Mesendoderm (in vitro differentiated cells): Measurements from ENCODE around the gene PRRT4.

Experiments
- DNase-seq: peaks from one replicate; pipeline ENCODE4 v3.0.0; 2013
- H2AK5ac ChIP-seq: 2 replicates; pipeline ENCODE4 v1.6.1; 2013; ENCODE audit warnings: low read length, inconsistent platforms
- H2BK120ac ChIP-seq: 2 replicates; pipeline ENCODE4 v1.6.1; 2013; ENCODE audit warnings: low read depth, mild to moderate bottlenecking, low read length, moderate library complexity, mixed read lengths
- H2BK15ac ChIP-seq: replicated peaks from 2 replicates; pipeline ENCODE4 v1.6.1; 2013; ENCODE audit warnings: low read depth, mild to moderate bottlenecking, moderate library complexity
- H2BK5ac ChIP-seq: 2 replicates; pipeline ENCODE4 v1.6.1; 2013; ENCODE audit warnings: low read length, inconsistent platforms
- H3K18ac ChIP-seq: 2 replicates; pipeline ENCODE4 v1.6.1; 2013; ENCODE audit warnings: mild to moderate bottlenecking, low read length, mixed read lengths
- H3K23ac ChIP-seq: one replicate; pipeline ENCODE4 v1.6.1; 2013; ENCODE audit warnings: low read length
- H3K27ac ChIP-seq: 2 replicates; pipeline ENCODE4 v1.5.1; 2013; ENCODE audit warnings: low read depth, mild to moderate bottlenecking, inconsistent platforms, low read length, moderate library complexity
- H3K27me3 ChIP-seq: 2 replicates; pipeline ENCODE4 v1.6.1; 2013; ENCODE audit warnings: low read length, control low read depth, mild to moderate bottlenecking, inconsistent platforms; ENCODE audit not compliant: insufficient read depth, poor library complexity
- H3K36me3 ChIP-seq: 2 replicates; pipeline ENCODE4 v1.6.1; 2013; ENCODE audit warnings: low read length, inconsistent platforms; ENCODE audit not compliant: control insufficient read depth, insufficient read depth
- H3K4ac ChIP-seq: one replicate; pipeline ENCODE4 v1.6.1; 2013; ENCODE audit warnings: low read depth, mild to moderate bottlenecking, low read length, moderate library complexity
- H3K4me1 ChIP-seq: 2 replicates; pipeline ENCODE4 v1.6.1; 2013; ENCODE audit warnings: low read depth, low read length, inconsistent platforms; ENCODE audit not compliant: control insufficient read depth
- H3K4me2 ChIP-seq: 2 replicates; pipeline ENCODE4 v1.6.1; 2013; ENCODE audit warnings: low read length
- H3K4me3 ChIP-seq: 2 replicates; pipeline ENCODE4 v1.5.1; 2013; ENCODE audit warnings: mild to moderate bottlenecking, low read length
- H3K56ac ChIP-seq: one replicate; pipeline ENCODE4 v1.6.1; 2013; ENCODE audit warnings: low read length
- H3K79me1 ChIP-seq: 2 replicates; pipeline ENCODE4 v1.6.1; 2013; ENCODE audit warnings: low read length, inconsistent platforms
- H3K79me2 ChIP-seq: 2 replicates; pipeline ENCODE4 v1.6.1; 2013; ENCODE audit warnings: mild to moderate bottlenecking, low read length; ENCODE audit not compliant: control insufficient read depth, insufficient read depth
- H3K9ac ChIP-seq: 2 replicates; pipeline ENCODE4 v1.6.1; 2013; ENCODE audit warnings: low read length, inconsistent platforms
- H4K5ac ChIP-seq: one replicate; pipeline ENCODE4 v1.6.1; 2013; ENCODE audit warnings: low read length
- H4K8ac ChIP-seq: one replicate; pipeline ENCODE4 v1.6.1; 2013; ENCODE audit warnings: low read depth, mild to moderate bottlenecking, control low read depth, low read length, moderate library complexity
- WGBS: extraction: QIAGEN DNeasy Blood & Tissue Kit; methylation state at CpG from one replicate; pipeline ENCODE4 v1.1.7; 2013; ENCODE audit warnings: low lambda C conversion rate, missing lambda C conversion rate; ENCODE audit not compliant: insufficient coverage; ENCODE audit errors: extremely low coverage; 5-methylcytosine and 5-hydroxymethylcytosine counted together

Gene PRRT4

DNA sequence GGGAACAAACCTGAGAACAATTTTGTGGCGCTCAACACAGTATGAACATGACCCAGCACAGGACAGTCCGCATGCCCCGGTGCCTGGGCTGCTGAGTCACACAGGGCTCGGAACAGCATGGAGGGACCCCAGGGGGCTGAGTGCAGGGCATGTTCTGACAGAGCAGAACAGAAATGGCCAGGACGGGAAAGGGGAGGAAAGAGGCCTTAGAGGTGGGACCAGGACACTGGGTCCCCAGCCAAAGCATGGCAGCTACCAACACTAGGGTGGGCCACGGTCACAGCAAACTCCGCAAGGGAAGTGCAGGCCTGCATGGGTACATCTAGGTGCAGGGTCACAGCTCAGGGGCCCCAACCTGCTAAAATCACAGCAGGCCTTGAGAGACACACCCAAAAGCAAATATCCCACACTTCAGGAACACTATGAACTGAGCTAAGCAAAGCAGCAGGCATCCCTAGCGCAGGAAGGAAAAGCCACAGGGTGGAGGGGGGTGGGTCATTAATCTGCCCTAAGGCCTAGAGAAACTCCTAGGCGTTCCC is 42.7 kb upstream of the PRRT4 start:
- H2BK5ac ChIP-seq, result no peak overlapping the region
- no peak overlapping the region for H3K9ac ChIP-seq
- DNase-seq, result no peak
- H3K36me3 ChIP-seq, result peaks cover 2% of the 10 kb centered on the region
- WGBS, result no CpG with 5 or more reads among the region's 9 CpGs
- H3K27ac ChIP-seq, result no peak overlapping the region
- no peak overlapping the region for H4K5ac ChIP-seq
- peaks cover 6% of the 10 kb centered on the region for H3K4me1 ChIP-seq
- no peaks in the 10 kb centered on the region for H3K79me2 ChIP-seq
- H2BK15ac ChIP-seq, result no peak overlapping the region
- no peak overlapping the region for H3K4ac ChIP-seq
- no peak overlapping the region for H3K4me3 ChIP-seq
- no peak overlapping the region for H3K18ac ChIP-seq
- no peak overlapping the region for H4K8ac ChIP-seq
- H3K79me1 ChIP-seq, result no peaks in the 10 kb centered on the region
- peaks cover 15% of the 10 kb centered on the region for H3K27me3 ChIP-seq
- H3K56ac ChIP-seq, result peak overlapping the region; percentile 60
- H3K23ac ChIP-seq, result no peak overlapping the region
- no peak overlapping the region for H2AK5ac ChIP-seq
- no peak overlapping the region for H2BK120ac ChIP-seq
- H3K4me2 ChIP-seq, result no peak overlapping the region

DNA sequence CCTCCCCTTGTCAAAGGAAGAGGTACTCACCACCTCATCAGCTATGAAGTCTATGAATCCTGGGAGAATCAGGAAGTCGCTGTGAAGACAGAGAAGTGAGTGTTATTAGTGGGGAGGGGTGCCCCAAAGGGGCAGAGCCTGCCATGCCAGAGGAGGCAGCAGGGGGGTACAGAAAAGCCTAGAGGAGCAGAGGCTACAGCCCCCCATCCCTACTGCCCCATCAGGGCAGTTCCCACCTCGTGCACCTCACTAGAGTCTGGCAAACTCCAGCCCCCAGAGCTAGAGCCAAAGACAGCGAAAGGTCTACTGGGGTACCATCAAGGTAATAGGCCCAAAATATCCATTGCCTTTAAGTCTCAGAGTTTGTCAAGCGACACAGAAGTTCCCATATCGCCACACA is 42.2 kb upstream of the PRRT4 start:
- H3K9ac ChIP-seq, result no peak overlapping the region
- DNase-seq, result no peak
- no peak overlapping the region for H2BK5ac ChIP-seq
- no peak overlapping the region for H3K4me3 ChIP-seq
- no peak overlapping the region for H2BK15ac ChIP-seq
- no peak overlapping the region for H3K56ac ChIP-seq
- H3K27me3 ChIP-seq, result peaks cover 10% of the 10 kb centered on the region
- H4K5ac ChIP-seq, result no peak overlapping the region
- H3K79me1 ChIP-seq, result no peaks in the 10 kb centered on the region
- H2BK120ac ChIP-seq, result no peak overlapping the region
- H3K27ac ChIP-seq, result no peak overlapping the region
- no CpG with 5 or more reads among the region's 5 CpGs for WGBS
- H3K79me2 ChIP-seq, result no peaks in the 10 kb centered on the region
- peaks cover 6% of the 10 kb centered on the region for H3K4me1 ChIP-seq
- H2AK5ac ChIP-seq, result no peak overlapping the region
- no peak overlapping the region for H4K8ac ChIP-seq
- peaks cover 2% of the 10 kb centered on the region for H3K36me3 ChIP-seq
- H3K18ac ChIP-seq, result no peak overlapping the region
- no peak overlapping the region for H3K4me2 ChIP-seq
- no peak overlapping the region for H3K23ac ChIP-seq
- no peak overlapping the region for H3K4ac ChIP-seq

- WGBS, result no CpG with 5 or more reads among the region's 2 CpGs
- Histone ChIP-seq H3K27me3 (peaks cover 4% of the 10 kb centered on the region), H4K5ac (no peak overlapping the region), H2BK5ac (no peak overlapping the region), H3K27ac (no peak overlapping the region), H3K79me1 (no peaks in the 10 kb centered on the region), H3K4me3 (no peak overlapping the region), H3K79me2 (no peaks in the 10 kb centered on the region), H3K56ac (no peak overlapping the region), H3K36me3 (peaks cover 2% of the 10 kb centered on the region), H4K8ac (no peak overlapping the region), H3K9ac (no peak overlapping the region), H2BK120ac (no peak overlapping the region), H3K18ac (no peak overlapping the region), H3K4me2 (no peak overlapping the region), H2BK15ac (no peak overlapping the region), H3K4ac (no peak overlapping the region), H2AK5ac (no peak overlapping the region), H3K23ac (no peak overlapping the region), H3K4me1 (peaks cover 6% of the 10 kb centered on the region)
- no peak for DNase-seq
Measured at GRCh38 chr7:128402356-128402755, 40.9 kb upstream of the PRRT4 start.

DNA sequence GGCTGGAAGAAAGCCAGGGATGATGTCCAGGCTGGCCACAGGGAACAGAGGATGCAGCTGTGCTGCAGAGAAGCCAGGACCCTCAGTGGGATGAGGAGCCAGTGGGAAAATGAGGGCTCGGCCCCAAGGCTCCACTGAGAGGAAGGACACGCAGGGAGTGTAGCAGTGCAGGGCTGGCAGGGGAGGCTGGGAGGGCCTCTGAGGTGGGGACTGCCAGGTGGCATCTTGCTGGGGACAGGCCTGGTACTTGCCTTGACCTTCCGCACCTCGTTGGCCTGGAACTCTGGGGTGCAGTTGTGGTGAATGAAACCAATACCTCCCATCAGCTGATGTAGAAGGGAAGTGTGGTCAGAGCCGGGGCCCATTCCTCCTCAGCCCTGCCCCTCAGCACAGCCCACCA is 39.1 kb upstream of the PRRT4 start:
- peaks cover 2% of the 10 kb centered on the region for H3K36me3 ChIP-seq
- no peak overlapping the region for H3K27ac ChIP-seq
- H3K79me1 ChIP-seq, result no peaks in the 10 kb centered on the region
- H2BK15ac ChIP-seq, result no peak overlapping the region
- H3K79me2 ChIP-seq, result no peaks in the 10 kb centered on the region
- H2BK5ac ChIP-seq, result no peak overlapping the region
- H4K8ac ChIP-seq, result no peak overlapping the region
- no peak overlapping the region for H2AK5ac ChIP-seq
- no CpG with 5 or more reads among the region's 5 CpGs for WGBS
- no peak overlapping the region for H3K4me3 ChIP-seq
- DNase-seq, result no peak
- H3K56ac ChIP-seq, result no peak overlapping the region
- H3K18ac ChIP-seq, result no peak overlapping the region
- H3K4me2 ChIP-seq, result no peak overlapping the region
- H3K4ac ChIP-seq, result no peak overlapping the region
- H2BK120ac ChIP-seq, result no peak overlapping the region
- no peaks in the 10 kb centered on the region for H3K27me3 ChIP-seq
- H4K5ac ChIP-seq, result no peak overlapping the region
- no peak overlapping the region for H3K23ac ChIP-seq
- no peak overlapping the region for H3K9ac ChIP-seq
- peaks cover 6% of the 10 kb centered on the region for H3K4me1 ChIP-seq

GRCh38 chr7:128399991-128400390 is 38.5 kb upstream of the PRRT4 start:
- Histone ChIP-seq H3K36me3 (peaks cover 2% of the 10 kb centered on the region), H3K27me3 (no peaks in the 10 kb centered on the region), H2AK5ac (no peak overlapping the region), H3K79me1 (no peaks in the 10 kb centered on the region), H3K56ac (no peak overlapping the region), H4K8ac (no peak overlapping the region), H2BK15ac (no peak overlapping the region), H3K4me1 (peaks cover 6% of the 10 kb centered on the region), H3K27ac (no peak overlapping the region), H3K4ac (no peak overlapping the region), H3K79me2 (no peaks in the 10 kb centered on the region), H3K23ac (no peak overlapping the region), H3K9ac (no peak overlapping the region), H2BK5ac (no peak overlapping the region), H3K18ac (no peak overlapping the region), H3K4me3 (no peak overlapping the region), H3K4me2 (no peak overlapping the region), H4K5ac (no peak overlapping the region), H2BK120ac (no peak overlapping the region)
- WGBS, result no CpG with 5 or more reads among the region's 7 CpGs
- DNase-seq, result no peak

DNA sequence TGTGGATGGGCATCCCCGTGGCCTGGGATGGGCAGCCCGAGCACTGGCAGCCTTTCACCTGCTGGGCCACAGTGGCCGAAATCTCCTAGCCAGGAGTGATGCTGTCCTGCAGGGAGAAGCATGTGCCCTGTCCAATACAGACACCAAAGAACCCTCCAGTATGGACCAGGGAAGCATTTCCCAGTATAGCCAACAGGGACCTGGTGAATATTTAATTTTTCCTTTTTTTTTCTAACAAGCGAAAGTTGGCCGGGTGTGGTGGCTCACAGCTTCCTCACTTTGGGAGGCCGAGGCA is 37.3 kb upstream of the PRRT4 start:
- peaks cover 2% of the 10 kb centered on the region for H3K36me3 ChIP-seq
- no peaks in the 10 kb centered on the region for H3K4me1 ChIP-seq
- no peak for DNase-seq
- H2BK5ac ChIP-seq, result no peak overlapping the region
- H3K27ac ChIP-seq, result no peak overlapping the region
- H3K4me3 ChIP-seq, result no peak overlapping the region
- no peak overlapping the region for H3K4ac ChIP-seq
- no peak overlapping the region for H3K18ac ChIP-seq
- H2BK15ac ChIP-seq, result no peak overlapping the region
- no peaks in the 10 kb centered on the region for H3K79me2 ChIP-seq
- WGBS, result no CpG with 5 or more reads among the region's 6 CpGs
- H3K9ac ChIP-seq, result no peak overlapping the region
- no peak overlapping the region for H3K56ac ChIP-seq
- no peak overlapping the region for H4K8ac ChIP-seq
- H3K79me1 ChIP-seq, result no peaks in the 10 kb centered on the region
- no peak overlapping the region for H2BK120ac ChIP-seq
- H3K23ac ChIP-seq, result no peak overlapping the region
- no peak overlapping the region for H4K5ac ChIP-seq
- no peak overlapping the region for H3K4me2 ChIP-seq
- no peak overlapping the region for H2AK5ac ChIP-seq
- H3K27me3 ChIP-seq, result no peaks in the 10 kb centered on the region
